ENCODE results near the gene APEX1. TPM values are rescaled to one million over a fixed set of nuclear protein-coding genes. Genes with fewer than 3 reads are reported as not detected.
A peak's percentile ranks its signal among the peaks of the same experiment; 100 is the strongest.

Gene APEX1
- total RNA-seq, 1 donor from 2014 or later, result 328 TPM

DNA sequence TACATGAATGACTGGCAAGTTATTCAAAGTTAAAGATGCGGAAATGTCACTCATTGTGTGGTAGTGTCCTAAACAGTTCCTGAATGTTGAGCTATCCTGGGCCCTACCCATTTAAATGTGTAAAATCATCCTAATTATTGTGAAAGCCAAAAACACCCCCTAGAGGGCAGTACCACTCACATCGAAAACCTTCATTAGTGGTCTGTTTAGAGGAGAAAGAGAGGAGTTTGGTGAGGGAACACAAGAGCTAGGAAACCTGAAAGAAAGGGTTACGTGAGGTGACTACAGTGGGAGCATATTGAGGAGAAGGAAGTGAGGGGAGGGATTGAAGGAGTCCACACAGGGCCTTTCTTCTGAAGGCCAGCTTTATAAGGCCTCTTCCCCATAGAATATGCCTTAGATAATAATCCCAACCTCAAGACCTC lies 39.2 kb upstream of the APEX1 start:
- H3K27me3 ChIP-seq (ENCODE audit: control insufficient read depth, insufficient read depth, low read length), result no peaks in the 10 kb centered on the region
- H3K36me3 ChIP-seq (ENCODE audit: control insufficient read depth, insufficient read depth, low read length), result no peaks in the 10 kb centered on the region
- H3K4me3 ChIP-seq (ENCODE audit: low read depth, low read length), result no peak overlapping the region
- TF ChIP-seq, protein P1, sequence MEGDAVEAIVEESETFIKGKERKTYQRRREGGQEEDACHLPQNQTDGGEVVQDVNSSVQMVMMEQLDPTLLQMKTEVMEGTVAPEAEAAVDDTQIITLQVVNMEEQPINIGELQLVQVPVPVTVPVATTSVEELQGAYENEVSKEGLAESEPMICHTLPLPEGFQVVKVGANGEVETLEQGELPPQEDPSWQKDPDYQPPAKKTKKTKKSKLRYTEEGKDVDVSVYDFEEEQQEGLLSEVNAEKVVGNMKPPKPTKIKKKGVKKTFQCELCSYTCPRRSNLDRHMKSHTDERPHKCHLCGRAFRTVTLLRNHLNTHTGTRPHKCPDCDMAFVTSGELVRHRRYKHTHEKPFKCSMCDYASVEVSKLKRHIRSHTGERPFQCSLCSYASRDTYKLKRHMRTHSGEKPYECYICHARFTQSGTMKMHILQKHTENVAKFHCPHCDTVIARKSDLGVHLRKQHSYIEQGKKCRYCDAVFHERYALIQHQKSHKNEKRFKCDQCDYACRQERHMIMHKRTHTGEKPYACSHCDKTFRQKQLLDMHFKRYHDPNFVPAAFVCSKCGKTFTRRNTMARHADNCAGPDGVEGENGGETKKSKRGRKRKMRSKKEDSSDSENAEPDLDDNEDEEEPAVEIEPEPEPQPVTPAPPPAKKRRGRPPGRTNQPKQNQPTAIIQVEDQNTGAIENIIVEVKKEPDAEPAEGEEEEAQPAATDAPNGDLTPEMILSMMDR (IDR thresholded peaks at IDR 0.05; ENCODE audit: insufficient read depth, low read length, poor library complexity, severe bottlenecking), result peak; percentile 63
- no peak for DNase-seq (ENCODE audit: low read depth)

DNA sequence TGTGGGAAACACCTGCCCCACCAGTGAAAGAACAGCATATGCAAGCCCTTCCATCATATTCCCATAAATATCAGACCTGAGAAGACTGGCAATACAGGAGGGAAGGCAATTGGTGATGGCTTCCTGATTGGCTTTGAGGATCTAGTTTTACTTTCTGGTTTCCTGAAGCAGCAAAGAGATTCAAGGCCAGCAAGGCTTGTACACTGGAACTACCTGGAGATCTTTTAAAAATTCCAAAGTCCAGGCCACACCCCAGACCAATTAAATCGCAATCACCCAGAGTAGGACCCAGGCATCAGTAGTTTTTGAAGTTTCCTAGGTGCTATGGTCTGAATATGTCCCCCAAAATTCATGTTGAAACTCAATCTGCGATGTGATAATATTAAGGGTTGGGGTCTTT lies 38.8 kb upstream of the APEX1 start:
- no peaks in the 10 kb centered on the region for H3K36me3 ChIP-seq (ENCODE audit: control insufficient read depth, insufficient read depth, low read length)
- TF ChIP-seq, protein P1 (IDR thresholded peaks at IDR 0.05; ENCODE audit: insufficient read depth, low read length, poor library complexity, severe bottlenecking), result no peak
- no peak overlapping the region for H3K4me3 ChIP-seq (ENCODE audit: low read depth, low read length)
- DNase-seq (ENCODE audit: low read depth), result no peak
- no peaks in the 10 kb centered on the region for H3K27me3 ChIP-seq (ENCODE audit: control insufficient read depth, insufficient read depth, low read length)

DNA sequence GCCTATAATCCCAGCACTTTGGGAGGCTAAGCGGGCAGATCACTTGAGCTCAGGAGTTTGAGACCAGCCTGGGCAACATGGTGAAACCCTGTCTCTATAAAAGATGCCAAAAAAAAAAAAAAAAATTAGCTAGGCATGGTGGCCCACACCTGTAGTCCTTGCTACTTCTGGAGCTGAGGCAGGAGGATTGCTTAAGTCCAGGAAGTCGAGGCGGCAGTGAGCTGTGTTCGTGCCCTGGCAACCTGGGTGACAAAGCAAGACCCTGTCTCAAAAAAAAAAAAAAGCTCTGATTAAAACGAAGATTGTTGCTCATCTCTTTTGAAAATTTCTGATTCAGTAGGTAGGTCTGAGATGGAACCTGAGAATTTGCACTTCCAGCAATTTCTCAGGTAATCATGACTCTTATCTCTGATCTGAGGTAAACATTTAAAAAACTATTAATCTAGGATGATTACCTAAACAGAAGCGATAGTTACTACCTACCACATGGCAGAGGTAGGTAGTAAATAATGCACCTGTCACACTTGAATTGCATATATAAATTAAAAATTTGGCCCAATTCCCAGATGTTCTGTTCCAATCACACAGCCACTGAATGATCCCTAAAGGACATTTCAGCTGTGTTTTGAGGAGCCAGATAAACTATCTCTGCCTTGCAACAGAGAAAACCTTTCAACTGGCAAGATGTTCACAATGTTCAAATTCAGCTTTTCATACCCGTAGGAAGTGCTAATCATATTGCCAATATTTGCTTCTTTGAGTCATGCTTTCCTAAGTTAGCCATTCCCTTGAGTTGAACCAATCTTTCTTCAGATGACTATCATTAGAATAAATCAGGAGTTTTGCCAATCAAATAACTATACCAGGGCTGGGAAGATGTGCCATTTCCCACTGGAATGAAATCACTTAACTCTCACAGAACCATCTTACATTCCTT lies 37.5 kb upstream of the APEX1 start:
- TF ChIP-seq, protein P1 (IDR thresholded peaks at IDR 0.05; ENCODE audit: insufficient read depth, low read length, poor library complexity, severe bottlenecking), result no peak

DNA sequence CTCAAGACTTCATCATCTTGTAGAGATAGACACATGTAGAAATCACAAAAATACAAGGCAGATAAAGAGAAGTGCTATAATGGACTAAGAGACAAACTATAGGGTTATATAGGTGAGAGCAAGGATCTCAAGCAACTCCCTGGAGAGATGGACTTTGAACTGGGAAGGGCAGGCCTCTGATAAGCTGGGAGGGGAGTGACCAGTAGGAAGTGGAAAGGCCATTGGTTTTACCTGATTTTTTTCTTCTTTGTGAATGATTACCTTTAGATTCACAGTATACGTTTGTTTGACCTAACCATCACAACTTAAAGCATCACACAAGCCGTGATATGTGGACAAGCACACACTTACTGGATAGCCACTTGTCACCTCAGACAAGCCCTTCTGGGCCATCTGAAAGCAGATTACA lies 36.5 kb upstream of the APEX1 start:
- TF ChIP-seq, protein P1 (IDR thresholded peaks at IDR 0.05; ENCODE audit: insufficient read depth, low read length, poor library complexity, severe bottlenecking), result no peak
- DNase-seq (ENCODE audit: low read depth), result no peak

More for the DNA sequence above, 37.5 kb upstream of the APEX1 start:
- Histone ChIP-seq H3K36me3 (ENCODE audit: control insufficient read depth, insufficient read depth, low read length) (no peaks in the 10 kb centered on the region), H3K27me3 (ENCODE audit: control insufficient read depth, insufficient read depth, low read length) (no peaks in the 10 kb centered on the region), H3K4me3 (ENCODE audit: low read depth, low read length) (no peak overlapping the region)
- DNase-seq (ENCODE audit: low read depth), result no peak

DNA sequence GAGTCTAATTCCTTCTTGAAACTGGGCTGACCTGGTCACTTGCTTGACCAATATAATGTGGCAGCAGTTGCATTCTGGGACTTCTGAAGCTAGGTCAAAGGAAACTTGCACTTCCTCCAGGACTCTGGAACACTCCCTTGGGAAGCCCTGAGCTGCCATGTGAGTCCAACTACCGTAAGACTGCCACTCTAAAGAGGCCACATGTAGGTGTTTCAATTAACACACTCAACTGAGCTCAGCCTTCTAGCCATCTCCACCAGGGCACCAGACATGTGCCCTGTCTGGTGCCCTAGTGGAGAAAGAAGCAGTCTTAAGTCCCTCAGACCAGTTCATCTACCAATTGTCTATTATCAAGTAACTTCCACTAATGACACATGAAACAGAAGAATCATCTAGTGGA lies 35.6 kb upstream of the APEX1 start:
- Histone ChIP-seq H3K4me3 (ENCODE audit: low read depth, low read length) (no peak overlapping the region), H3K36me3 (ENCODE audit: control insufficient read depth, insufficient read depth, low read length) (no peaks in the 10 kb centered on the region), H3K27me3 (ENCODE audit: control insufficient read depth, insufficient read depth, low read length) (no peaks in the 10 kb centered on the region)
- no peak for DNase-seq (ENCODE audit: low read depth)
- TF ChIP-seq, protein P1 (IDR thresholded peaks at IDR 0.05; ENCODE audit: insufficient read depth, low read length, poor library complexity, severe bottlenecking), result no peak

More for the DNA sequence above, 36.5 kb upstream of the APEX1 start:
- no peaks in the 10 kb centered on the region for H3K27me3 ChIP-seq (ENCODE audit: control insufficient read depth, insufficient read depth, low read length)
- H3K36me3 ChIP-seq (ENCODE audit: control insufficient read depth, insufficient read depth, low read length), result no peaks in the 10 kb centered on the region
- H3K4me3 ChIP-seq (ENCODE audit: low read depth, low read length), result no peak overlapping the region

Measured in kidney epithelial cell (primary cell).